ENCODE results near the gene KL.

Gene KL

GRCh38 chr13:33110713-33111413, 94.6 kb downstream of the KL start:
- DNase-seq (ENCODE audit: low spot score) (no peak), FAIRE-seq (no peak)

- FAIRE-seq (no peak), DNase-seq (ENCODE audit: low spot score) (no peak)
Measured at GRCh38 chr13:33111414-33112110, 95.3 kb downstream of the KL start.

- DNase-seq (ENCODE audit: low spot score) (no peak), FAIRE-seq (no peak)
Measured at GRCh38 chr13:33112766-33113165, 96.5 kb downstream of the KL start.

GRCh38 chr13:33114146-33114545, 97.9 kb downstream of the KL start:
- DNase-seq (ENCODE audit: low spot score) (no peak), FAIRE-seq (no peak)

- FAIRE-seq, result no peak
- no peak for DNase-seq (ENCODE audit: low spot score)
Measured at GRCh38 chr13:33115274-33115673, 99.1 kb downstream of the KL start.
